ENCODE measurements around the gene UPK3BL2.
A peak's percentile ranks its signal among the peaks of the same experiment; 100 is the strongest.
"Not testable (repeated sequence)": the region's sequence is repeated elsewhere in the genome, so short reads cannot be mapped to it uniquely, and the experiment has no call there.

Gene UPK3BL2

DNA sequence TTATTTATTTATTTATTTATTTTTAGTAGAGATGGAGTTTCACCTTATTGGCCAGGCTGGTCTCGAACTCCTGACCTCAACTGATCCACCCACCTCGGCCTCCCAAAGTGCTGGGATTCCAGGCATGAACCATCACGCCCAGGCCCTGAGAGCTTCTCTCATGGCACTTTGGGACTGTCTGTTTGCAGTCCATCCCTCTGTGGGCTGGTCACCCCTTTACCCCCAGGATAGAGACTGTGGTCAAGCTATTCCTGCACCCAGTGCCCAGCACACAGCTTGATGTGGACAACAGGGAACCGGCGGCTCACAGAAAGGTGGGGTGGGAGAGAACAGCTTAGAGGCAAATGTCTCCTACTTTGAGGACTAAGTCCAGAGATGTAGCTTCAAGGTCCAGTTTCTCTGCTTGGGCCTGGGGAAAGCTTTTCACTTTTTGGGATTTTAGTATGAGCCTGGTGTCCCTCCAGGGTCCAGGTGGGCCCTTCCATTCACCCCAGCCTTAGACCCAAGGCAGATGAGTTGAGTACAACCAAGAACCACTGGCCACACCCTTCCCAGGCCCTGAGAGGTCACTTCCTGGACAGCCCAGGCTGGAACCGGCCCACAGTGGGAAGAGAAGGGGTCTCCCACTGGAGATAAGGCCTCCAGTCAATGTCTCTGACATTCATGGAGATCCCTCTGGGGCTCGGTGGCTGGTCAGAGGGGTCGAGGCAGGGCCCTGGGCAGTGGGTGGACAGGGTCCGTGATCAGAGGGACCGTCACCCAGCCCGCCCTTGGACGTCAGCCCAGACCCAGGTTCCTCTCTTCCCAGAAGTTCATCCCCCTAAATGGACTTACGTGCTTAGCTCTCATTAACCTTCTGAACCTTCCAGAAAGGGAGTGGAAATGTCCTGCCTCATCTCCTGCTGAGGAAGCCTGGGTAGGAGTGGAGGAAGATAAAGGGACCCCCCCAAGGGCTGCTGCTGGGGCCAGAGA lies 15.4 kb downstream of the UPK3BL2 start:
- DNase-seq = not testable (repeated sequence)

GRCh38 chr7:102527182-102527581 lies 16.3 kb downstream of the UPK3BL2 start:
- DNase-seq = not testable (repeated sequence)

DNA sequence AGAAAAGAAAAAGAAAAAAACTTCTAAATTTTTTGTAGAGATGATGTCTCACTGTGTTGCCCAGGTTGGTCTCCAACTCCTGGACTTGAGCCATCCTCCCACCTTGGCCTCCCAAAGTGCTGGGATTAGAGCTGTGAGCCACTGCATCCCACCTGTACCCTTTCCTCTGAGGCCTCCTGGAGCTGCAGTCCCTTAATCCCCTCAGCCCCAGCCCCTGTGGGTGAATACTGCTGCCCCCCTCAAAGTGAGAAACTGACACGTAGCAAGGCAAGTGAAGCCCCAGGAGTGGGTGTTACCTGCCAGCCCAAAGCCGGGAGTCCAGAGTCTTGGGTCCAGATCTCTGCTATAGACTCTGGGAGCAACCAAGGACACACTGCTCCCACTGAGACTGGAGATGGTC lies 18.7 kb downstream of the UPK3BL2 start:
- DNase-seq = not testable (repeated sequence)

DNA sequence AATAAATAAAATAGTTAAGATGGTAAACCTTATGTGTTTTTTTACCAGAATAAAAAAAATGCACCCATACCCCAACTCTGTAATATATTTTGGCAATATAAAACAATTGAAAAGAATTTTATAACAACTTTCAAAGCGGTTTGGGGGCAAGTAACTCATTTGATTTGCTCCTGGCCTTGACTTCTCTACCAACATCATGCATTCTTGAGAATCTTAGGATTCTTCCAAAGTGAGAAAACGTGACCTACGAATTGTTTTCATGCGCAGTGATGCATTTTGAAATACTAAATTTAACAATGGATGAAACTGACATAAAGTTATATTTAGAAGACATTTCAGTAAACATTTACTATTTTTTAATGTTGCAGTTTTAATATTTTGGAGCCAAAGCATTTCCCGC lies 22.7 kb downstream of the UPK3BL2 start:
- DNase-seq = not testable (repeated sequence)

DNA sequence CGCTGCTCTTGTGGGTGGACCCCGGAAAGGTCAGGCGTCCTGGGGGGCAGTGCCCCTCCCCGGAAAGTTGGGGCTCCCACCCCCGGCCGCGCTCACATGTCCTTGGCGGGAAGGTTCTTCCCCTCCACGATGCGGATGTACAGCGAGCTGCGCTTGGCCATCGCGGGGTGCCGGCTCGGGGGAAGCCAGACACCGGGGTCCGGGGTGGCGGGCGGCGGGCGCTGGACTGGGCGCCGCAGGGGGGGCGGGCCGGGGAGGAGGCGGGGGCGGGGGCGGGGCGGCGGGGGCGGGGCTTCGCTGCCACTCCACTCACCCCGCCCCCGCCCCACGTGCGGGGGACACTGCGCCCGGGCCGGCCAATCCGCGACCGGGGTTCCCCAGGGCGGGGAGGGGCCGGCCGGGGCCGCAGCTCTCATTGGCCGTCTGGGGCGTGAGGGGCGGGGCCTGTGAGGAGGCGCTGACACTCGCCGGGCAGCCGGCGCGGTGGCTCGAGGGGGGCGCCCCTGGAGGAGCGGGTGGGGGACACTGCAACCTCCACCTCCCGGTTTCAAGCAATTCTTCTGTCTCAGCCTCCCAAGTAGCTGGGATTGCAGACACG lies 25.8 kb downstream of the UPK3BL2 start, which contains the start of gene RASA4B:
RASA4B (minus strand) TSS at position 228 of the 598 bp plus-strand sequence; CDS start at position 161, 67 bp downstream.
- not testable (repeated sequence) for DNase-seq

- DNase-seq = not testable (repeated sequence)
Measured at GRCh38 chr7:102516951-102517350, 26.5 kb downstream of the UPK3BL2 start.

GRCh38 chr7:102515889-102516288 lies 27.6 kb downstream of the UPK3BL2 start:
- not testable (repeated sequence) for DNase-seq

- not testable (repeated sequence) for DNase-seq
Measured at GRCh38 chr7:102514881-102515721, 28.4 kb downstream of the UPK3BL2 start.

- not testable (repeated sequence) for DNase-seq
Measured at GRCh38 chr7:102512642-102513221, 30.8 kb downstream of the UPK3BL2 start.

- not testable (repeated sequence) for DNase-seq
Measured at GRCh38 chr7:102511860-102512522, 31.5 kb downstream of the UPK3BL2 start.

DNA sequence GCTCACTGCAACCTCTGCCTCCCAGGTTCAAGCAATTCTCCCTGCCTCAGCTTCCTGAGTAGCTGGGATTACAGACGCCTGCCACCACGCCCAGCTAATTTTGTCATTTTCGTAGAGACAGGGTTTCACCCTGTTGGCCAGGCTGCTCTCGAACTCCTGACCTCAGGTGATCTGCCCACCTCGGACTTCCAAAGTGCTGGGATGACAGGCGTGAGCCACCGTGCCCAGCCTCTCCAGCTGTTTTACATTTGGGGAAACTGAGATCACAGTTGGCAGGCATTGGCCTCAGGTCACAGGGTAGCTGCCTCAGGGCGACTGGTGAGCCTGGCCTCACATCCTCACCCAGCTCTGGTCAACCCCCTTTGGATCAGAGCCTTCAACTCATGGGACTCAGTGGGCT lies 32.9 kb downstream of the UPK3BL2 start:
- DNase-seq = not testable (repeated sequence)

DNA sequence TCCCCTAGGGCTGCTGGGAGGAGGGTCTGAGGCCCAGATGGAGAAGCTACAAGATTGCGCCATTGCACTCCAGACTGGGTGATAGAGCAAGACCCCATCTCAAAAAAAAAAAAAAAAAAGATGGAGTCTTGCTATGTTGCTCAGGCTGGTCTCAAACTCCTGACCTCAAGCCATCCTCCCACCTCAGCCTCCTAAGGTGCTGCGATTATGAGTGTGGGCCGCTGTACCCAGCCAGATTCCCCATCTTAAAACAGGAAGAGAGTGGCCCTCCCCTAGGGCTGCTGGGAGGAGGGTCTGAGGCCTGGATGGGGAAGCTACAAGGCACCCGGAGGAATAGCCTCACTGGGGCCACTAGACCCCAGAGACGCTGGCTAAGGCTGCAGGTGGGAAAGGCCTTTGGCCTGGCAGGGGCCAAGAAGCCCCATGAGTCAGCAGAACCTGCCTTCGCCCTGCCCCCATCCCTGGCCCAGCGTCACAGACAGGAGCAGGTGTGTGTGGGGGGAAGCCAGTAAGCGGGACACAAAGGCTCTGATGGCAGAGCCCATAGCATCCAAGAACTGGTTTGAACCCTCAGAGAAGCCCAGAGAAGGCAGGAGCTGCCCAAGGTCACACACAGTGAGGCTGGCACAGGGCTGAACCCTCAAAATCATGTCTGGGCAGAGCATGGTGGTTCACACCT lies 35.9 kb downstream of the UPK3BL2 start:
- not testable (repeated sequence) for DNase-seq

GRCh38 chr7:102505298-102506185 lies 38.0 kb downstream of the UPK3BL2 start:
- not testable (repeated sequence) for DNase-seq

DNA sequence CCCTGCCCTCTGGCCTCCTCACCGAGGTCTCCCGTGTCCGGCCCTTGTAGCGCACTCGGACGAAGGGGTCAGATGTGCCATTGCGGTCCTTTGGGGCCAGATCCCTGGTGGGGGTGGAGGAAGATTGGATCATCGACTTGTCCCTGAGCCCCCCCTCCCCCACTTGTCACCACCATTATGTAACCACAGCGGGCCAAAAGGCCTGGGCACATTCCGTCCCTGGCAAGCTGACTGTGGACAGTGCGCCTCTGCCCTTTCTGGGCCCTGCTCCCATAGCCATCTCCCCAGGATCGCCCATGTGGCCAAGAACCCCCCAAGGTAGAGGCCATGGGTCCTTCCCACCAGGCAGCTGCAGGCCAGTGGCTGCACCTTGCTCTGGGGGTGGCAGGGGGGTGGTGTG lies 40.4 kb downstream of the UPK3BL2 start:
- not testable (repeated sequence) for DNase-seq

GRCh38 chr7:102498321-102498720 lies 45.2 kb downstream of the UPK3BL2 start:
- DNase-seq = not testable (repeated sequence)

DNA sequence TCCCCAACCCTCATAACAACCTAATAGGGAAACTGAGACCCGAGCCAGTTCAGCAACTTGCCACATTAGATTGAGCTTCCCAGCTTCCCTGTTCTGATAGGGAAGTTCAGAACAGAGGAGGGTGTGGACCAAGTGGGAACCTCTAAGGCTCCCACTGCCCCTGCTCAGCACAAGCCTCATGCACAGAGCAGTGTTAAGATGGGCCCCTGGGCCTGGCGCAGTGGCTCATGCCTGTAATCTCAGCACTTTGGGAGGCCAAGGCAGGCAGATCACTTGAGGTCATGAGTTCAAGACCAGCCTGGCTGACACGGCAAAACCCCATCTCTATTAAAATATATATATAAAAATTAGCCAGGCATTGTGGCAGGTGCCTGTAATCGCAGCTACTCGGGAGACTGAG lies 46.2 kb downstream of the UPK3BL2 start:
- not testable (repeated sequence) for DNase-seq

DNA sequence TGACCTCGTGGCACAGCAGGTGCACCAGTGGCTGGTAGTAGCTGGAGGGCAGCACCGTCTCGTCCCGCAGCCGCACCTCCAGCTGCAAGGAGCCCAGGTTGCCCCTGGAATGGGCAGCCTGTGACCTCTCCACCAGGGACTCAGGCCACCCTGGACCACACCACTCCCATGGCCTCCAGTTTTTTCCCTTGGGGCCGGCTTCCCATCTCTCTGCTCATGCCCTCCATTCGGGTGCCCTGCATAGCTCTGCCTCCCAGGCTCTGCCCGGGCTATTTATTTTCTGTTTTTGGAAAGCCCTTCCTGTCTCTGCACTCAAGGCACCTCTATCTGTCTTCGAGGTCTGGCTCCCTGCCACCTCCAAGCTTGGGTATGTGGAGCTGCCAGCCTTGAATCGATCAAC lies 46.6 kb downstream of the UPK3BL2 start:
- not testable (repeated sequence) for DNase-seq

DNA sequence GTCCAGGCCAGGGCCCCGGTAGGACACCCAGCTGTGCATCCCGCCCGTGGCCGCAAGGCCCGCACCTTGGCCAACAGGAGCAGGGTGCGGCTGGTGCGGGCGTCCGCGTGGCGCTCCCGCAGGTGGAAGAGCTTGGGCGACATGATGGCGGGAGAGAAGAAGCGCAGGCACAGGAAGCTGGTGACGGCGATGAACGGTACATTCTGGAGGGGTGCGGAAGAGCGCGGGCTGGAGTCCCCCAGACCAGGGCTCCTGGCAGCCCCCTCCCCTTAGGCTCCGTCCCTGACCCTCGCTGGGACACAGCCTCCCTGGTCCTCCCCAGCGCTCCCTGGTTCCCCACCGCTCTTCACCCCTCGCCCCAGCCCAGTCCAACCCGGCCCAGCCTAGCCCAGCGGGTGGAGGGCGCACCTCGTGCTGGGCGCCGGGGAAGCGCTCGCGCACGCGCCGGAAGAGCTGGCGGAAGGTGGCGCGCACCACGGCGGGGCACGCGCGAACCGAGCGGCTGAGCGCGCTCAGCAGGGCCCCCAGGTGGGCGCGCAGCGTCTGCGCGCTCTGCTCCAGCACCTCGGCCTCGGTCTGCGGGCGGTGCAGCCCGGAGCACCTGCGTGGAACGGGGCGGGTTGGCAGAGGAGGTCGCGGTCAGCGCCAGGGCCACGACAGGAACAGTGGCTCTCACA lies 48.9 kb downstream of the UPK3BL2 start:
- DNase-seq = not testable (repeated sequence)

DNA sequence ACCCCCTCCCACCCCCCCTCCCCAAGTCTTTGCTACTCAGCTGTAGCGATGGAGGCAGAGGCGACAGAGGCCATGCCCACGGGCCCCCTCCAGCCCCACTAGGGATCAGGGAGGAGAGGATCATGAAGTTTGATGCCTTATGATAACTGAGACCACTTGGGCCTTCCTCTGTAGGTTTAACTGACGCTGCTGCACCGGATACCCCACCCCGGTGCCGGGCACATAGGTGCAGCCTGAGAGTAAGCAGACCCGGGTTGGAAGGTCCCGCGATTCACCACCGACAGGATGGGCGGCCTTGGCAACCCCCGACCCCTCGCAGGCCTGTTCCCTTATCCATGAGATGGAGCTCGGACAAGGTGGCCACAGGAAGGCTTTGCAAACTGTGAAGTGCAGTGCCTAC lies 49.5 kb downstream of the UPK3BL2 start:
- peak in 1 of 2 experiments; percentile 32 for DNase-seq
